ENCODE data around the gene KCNAB1.
"Not testable (repeated sequence)": the region's sequence is repeated elsewhere in the genome, so short reads cannot be mapped to it uniquely, and the experiment has no call there.

KCNAB1 gene

DNA sequence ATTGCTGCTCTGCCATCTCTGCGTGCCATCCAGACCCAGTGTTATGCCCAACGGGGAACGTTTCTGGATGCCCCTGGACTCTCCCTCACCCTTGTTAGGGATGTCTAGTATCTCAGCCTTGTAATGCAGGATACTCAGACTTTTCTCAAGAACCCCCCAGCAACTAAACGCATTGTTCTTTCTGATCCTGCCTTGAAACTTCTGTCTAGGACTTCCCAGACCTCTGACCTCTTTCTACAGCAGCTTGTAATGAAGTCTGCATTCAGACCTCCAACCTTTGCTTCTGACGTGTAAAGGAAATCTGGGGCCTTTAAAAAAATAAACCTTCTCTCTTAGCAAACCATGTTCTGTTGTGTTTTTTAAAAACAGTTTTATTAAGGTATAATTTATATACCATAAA, 139.5 kb downstream of the KCNAB1 start:
- in situ Hi-C loops (cut with HindIII; ENCODE audit: low sequenced_read_pairs) = no loop called here

DNA sequence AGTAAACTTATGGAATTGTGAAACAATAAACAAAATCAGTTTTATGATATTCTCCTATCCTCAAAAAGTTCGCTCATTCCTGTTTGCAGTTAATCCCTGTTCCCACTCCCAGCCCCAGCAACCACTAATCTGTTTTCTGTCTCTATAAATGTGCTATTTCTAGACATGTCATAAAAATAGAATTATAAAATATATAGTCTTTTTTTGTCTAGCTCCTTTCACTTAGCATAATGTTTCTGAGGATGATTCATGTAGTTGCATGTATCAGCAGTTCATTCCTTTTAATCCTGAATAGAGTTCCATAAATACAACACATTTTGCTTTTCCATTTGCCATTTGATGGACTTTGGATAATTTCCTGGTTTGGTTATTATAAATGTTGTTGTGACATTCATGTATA, 140.0 kb downstream of the KCNAB1 start:
- in situ Hi-C loops (cut with HindIII; ENCODE audit: low sequenced_read_pairs) = no loop called here

DNA sequence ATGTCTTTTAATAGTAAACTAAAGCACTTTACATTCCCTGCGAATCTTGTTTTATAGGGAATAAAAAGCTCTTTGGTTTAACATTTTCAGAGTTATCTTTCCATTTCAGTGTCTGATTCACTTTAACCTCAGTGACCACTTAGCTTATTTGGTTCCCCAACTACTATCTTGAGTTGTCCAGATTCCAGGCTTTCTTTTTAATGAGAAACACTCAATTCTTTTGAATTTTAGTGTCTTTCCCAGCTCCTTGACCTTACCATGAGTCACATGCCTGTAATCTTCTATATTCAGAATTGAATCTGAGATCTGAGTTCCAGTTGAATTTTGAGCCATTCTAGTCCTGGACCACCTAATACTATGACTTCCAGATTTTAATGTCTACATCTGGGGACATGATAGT, 144.4 kb downstream of the KCNAB1 start:
- in situ Hi-C loops (cut with HindIII; ENCODE audit: low sequenced_read_pairs) = no loop called here

DNA sequence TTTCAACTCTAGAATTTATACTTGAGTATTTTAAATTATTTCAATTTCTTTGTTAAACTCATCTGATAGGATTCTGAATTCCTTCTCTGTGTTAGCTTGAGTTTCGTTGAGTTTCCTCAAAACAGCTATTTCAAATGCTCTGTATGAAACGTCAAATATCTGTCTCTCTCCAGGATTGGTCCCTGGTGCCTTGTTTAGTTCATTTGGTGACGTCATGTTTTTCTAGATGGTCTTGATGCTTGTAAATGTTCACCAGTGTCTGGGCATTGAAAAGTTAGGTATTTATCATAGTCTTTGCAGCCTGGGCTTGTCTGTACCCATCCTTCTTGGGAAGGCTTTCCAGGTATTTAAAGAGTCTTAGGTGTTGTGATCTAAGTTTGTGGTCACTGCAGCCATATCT, 151.1 kb downstream of the KCNAB1 start:
- in situ Hi-C loops (cut with HindIII; ENCODE audit: low sequenced_read_pairs) = no loop called here

DNA sequence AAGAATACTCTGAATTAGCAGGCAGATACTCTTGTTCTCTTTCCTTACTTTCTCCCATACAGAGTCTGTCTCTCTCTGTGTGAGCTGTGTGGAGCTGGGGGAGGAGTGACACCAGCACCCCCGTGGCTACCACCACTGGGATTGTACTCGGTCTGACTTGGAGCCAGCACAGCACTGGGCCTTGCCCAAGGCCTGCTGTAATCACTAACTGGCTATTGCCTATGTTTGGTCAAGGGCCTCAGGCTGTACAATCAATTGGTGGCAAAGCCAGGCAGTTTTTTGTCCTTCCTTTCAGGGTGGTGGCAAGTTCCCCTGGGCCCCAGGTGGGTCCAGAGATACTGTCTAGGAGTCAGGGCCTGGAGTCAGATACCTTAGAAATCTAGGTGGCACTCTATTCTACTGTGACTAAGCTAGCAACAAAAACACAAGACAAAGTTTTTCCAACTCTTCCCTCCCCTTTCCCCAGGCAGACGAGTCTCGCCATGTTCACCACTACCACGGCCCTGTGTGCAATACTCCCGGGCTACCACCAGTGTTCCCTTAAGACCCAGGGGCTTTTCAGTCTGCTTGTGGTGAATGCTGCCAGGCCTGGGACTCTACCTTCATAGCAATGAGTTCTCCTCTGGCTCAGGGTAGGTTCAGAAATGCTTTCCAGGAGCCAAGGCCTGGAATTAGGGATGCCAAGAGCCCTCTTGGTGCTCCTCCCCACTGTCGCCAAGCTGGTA, 151.8 kb downstream of the KCNAB1 start:
- in situ Hi-C loops (cut with HindIII; ENCODE audit: low sequenced_read_pairs) = no loop called here

DNA sequence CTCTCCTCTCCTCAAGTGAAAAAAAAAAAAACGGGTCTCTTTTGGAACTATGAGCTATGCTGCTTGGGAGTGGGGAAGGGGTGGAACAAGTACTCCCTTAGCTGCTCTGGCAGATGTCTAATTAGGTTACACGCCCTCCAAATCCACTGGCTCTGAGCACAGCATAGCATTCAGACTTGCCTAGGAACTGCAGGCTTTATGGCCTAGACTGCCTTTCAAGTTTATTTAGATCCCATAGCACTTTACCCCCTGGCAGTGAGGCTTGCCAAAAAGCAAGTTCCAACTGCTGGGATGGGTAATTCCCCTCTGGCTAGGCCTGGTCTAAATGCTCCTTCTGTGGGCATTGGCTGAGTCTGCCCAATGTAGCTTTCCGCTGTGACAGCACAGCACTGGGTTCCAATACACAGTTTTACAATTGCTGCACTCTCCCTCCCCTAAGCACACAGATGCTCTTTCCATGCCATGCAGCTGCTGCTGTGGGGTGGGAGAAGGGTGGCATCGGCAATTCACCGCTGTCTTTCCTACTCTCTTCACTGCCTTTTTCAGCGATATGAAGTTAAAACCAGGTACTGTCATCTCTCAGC, 152.8 kb downstream of the KCNAB1 start:
- in situ Hi-C loops (cut with HindIII; ENCODE audit: low sequenced_read_pairs) = no loop called here

DNA sequence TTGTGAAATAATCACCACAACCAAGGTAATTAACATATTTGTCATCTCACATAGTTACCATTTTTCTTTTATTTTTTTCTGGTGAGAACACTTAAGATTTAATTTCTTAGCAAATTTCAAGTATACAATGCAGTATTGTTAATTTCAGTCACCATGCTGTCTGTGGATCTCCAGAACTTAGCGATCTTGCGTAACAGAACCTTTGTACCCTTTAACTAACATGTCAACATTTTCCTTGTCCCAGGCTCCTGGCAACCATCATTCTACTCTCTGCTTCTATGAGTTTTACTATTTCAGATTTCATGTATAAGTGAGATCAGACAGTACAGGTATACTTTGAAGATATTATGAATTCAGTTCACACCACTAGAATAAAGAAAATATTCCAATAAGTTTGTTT, 154.4 kb downstream of the KCNAB1 start:
- in situ Hi-C loops (cut with HindIII; ENCODE audit: low sequenced_read_pairs) = no loop called here

DNA sequence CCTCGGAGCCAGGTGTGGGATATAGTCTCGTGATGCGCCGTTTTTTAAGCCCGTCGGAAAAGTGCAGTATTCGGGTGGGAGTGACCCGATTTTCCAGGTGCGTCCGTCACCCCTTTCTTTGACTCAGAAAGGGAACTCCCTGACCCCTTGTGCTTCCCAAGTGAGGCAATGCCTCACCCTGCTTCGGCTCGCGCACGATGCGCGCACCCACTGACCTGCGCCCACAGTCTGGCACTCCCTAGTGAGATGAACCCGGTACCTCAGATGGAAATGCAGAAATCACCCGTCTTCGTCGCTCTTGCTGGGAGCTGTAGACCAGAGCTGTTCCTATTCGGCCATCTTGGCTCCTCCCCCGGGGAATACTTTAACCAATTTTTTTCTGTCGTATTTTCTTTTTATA, 164.3 kb downstream of the KCNAB1 start:
- in situ Hi-C loops (cut with HindIII; ENCODE audit: low sequenced_read_pairs) = not testable (repeated sequence)

DNA sequence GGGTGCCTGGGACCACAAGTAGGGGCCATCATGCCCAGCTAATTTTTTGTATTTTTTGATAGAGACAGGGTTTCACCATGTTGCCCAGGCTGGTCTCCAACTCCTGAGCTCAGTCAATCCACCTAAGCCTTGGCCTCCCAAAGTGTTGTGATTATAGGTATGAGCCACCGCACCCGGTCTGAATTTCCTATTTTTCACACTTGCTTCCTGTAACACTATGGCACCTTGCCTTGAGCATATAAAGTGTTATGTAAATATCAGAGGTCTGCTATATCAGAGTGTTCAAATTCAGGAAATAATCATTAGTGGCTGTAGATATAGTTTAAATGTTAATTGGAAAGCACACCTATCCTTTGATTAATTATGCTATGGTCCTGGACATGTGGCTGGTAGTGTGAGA, 165.2 kb downstream of the KCNAB1 start:
- in situ Hi-C loops (cut with HindIII; ENCODE audit: low sequenced_read_pairs) = no loop called here

DNA sequence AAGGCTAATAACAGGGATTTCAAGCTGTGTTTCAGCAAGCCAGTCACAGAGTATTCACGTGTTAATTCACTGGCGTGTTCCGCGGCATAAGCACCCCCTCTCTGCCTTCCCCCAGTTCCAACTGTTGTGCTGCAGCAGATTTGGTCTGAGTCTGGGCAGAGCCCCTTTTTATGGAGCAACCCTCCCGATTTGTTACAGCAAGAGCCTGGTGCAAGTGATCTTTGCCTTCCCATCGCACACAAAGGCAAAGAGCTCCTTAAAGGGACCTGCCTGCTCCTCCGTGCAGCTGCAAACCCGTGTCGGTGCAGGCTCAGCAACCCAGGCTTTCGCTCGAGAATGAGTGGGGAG, 170.5 kb downstream of the KCNAB1 start:
- in situ Hi-C loops (cut with HindIII; ENCODE audit: low sequenced_read_pairs) = no loop called here

DNA sequence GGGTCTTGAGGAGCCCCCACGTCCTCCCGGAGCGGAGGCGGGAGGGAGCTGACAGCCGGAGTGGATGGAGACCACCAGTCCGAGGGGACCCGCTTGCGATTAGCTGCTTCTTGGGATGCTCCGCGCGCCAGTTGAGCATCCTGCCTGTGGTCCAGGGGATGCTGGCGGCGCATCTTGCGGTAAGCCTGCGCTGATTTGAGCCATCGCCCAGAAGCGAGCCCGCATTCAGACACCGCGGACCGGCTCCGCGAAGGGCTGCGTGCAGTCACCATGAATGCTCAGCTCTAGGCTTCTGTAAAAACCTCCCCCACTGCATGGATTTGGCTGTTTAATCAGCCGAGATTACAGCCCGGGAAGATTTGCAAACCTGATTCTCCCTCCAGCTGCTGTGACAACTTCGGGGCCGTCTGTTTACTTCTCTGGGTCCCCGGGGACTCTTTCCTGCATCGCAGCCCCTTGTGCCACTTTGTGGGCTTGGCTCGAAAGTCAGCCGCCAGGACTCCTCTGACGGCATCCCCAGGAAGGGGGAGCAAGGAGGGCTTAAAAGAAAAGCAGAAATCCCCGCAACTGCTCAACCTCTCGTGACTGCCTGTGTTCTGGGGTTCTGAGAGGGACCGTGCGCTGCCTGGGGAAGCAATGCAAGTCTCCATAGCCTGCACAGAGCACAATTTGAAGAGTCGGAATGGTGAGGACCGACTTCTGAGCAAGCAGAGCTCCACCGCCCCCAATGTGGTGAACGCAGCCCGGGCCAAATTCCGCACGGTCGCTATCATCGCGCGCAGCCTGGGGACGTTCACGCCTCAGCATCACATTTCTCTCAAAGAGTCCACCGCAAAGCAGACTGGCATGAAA, 171.1 kb downstream of the KCNAB1 start:
- in situ Hi-C loops (cut with HindIII; ENCODE audit: low sequenced_read_pairs) = no loop called here

DNA sequence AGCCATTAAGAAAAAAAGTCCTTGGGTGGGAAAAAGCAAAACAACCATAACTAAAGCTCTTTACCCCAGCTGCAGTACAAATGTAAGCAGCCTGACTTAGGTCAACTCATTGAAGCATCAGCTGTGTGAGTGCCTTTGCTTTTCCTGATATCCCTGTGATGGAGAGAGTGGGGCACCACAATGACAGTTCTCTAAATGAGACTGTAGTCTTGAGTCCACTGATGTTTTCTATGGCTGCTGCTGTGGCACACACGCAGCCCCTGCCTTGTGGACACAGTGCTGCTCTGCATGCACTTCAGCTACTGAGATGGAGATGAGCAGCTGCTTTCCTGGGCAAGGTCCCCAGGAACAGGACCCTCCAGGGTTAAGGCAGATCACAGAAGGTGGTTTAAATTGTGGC, 173.2 kb downstream of the KCNAB1 start:
- in situ Hi-C loops (cut with HindIII; ENCODE audit: low sequenced_read_pairs) = no loop called here

DNA sequence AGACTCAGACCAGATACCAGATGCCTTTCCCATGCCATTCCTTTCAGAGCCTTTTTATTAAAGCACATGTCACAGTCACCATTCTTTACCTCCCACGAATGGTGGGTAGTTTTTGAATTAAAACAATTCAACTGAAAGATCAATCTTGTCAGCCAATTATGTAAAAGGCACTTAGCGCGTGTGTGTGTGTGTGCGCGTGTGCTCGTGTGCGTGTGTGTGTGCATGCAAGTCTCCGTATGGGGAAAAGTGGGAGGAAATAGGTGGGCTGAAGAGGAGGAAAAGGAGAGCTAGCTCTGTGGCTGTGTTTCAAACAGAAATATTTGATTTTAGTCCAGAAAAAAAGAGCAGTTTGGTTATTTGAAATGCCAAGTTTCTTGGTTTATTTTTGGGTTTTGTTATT, 177.2 kb downstream of the KCNAB1 start:
- in situ Hi-C loops (cut with HindIII; ENCODE audit: low sequenced_read_pairs) = no loop called here

DNA sequence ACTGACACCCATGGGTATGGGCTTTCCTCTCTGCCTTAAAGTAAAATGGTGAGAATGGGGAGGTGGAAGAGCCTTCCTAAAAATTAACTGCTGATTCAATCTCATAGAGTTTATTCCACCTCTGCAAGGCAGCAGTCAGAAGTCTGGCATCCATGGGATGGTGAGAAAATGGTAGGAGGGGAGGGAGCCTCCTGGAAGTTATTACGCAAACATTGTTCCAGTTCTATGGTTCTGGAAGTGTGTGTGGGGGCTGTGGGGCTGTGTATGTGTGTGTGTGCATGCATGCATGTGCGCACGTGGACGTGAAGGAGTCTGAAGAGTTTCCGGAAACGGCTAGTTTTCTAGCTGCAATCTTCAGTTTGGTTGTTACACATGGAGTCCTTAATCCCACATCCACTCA, 177.6 kb downstream of the KCNAB1 start:
- in situ Hi-C loops (cut with HindIII; ENCODE audit: low sequenced_read_pairs) = no loop called here

DNA sequence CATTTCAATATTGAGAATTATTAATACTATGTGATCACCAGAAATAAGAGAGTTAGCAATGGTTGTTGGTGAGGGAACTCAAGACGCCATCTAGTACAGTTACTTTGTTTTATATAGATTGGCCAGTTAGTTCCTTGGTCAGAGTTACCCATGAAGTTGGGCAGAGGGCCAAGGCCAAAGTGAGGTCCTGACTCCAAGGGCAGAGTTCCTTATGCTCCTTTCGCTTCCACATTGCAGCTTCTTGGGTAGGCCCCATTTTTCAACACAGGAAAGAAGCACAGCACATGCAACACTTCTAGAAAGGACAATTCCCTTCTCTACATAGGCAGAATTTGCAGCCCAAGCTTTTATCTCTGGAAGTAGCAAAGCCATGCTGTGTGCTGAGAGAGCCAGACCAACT, 178.6 kb downstream of the KCNAB1 start:
- in situ Hi-C loops (cut with HindIII; ENCODE audit: low sequenced_read_pairs) = no loop called here

DNA sequence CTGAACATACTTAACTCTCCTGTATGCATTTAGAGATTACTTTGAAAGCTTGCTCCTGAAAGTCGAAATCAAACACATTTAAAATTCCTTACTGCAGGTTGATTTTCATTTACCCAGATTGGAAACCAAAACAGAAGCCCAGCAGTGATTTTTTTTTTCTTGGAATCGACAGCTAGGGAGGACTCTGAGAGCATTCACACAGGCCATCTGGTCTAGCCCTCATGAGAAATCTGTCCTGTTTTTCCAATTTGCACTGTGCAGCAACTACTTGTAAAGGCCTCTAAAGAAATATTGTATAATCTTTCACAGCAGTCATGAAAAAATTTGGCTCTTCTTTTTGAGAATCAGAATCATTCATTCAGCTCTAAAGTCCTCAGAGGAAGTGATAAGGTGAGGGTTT, 179.2 kb downstream of the KCNAB1 start:
- in situ Hi-C loops (cut with HindIII; ENCODE audit: low sequenced_read_pairs) = no loop called here

DNA sequence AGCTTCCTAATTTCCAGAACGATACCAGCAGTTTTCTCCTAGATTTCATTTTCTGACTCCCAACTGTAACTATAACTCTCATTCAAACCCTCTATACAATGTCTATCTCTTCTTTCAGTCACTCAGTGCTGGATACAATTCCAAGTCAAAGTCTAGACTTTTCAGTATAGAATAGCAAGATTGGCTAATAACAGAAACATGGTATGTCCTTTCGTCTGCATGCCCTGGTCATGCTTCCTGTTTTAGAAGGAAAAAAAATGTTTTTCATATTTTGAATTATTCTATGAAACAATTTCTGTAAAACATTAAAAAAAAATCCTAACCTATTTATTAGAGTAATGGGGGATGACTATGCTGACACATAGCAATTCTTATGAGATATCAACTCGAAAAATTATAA, 180.0 kb downstream of the KCNAB1 start:
- in situ Hi-C loops (cut with HindIII; ENCODE audit: low sequenced_read_pairs) = no loop called here

DNA sequence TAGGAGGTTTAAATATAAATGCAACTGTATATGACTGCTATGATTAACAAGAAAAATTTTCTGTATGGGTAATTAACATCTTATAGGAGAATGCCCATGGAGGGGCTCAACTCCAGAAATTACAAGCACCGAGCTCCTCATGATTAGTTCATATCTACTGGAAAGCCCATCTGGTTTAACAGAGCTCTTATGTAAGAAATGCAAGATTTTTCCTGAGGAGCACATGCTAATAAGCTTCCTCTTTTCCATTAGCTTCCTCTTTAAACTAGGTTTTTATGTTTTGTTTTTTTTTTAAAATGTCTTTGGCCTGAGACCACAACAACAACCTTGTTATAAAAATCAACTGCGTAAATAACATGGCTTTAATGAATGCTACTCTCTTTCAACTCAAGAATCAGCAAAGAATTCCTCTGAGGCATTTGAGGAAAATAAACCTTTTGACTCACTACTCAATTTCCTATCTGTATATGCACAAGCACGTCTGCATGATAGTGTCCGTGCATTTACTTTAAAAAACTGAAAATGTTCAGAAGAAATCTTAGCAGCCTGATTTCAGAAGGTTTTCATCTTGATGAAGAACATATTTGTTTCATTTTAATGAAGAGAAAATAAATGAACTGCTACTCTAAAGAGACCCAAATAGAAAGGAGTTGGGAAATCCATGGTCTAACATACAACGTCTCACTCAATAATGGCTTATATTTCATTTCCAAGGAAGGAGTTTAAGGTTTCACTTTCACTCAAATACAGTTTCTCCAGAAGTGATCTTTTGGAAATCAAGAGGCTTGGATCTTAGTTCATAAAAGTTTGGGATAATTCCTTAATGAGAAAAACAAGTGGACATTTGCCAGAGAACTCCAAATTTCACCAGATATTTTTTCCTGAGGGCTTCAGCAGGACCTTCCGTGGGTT, 180.8 kb downstream of the KCNAB1 start:
- in situ Hi-C loops (cut with HindIII; ENCODE audit: low sequenced_read_pairs) = no loop called here

DNA sequence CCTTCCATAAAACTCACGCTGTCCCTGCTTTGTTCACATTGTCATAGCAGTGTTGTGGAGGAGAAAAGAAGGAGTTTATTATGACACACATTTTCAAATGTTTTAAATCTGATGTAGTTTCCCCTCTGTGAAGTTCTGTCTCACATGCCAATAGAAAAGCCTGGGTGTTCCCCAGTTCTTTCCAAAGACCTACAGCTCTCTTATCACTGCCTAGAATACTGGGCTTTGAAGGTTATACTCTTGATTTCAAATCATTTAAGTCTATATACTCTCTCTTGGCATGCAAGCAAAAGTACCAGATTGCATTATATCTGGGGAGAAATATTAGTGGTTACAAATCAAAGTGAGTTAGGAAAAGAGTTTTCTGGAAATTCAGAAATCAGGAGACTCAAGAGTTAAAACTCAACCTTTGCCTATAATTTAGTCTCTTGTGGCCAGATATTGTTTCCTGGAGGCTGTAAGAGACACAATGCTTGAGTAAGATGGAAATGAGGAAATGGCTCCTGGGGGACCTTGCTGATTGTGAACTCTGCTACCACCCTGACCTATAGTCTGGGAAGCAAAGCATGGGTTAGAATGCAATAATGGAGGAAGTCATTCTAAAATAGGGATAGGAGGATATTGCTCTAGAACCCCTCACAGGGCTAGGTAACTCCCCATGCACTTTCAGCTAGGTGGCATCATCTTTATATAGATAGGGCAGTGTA, 182.8 kb downstream of the KCNAB1 start:
- in situ Hi-C loops (cut with HindIII; ENCODE audit: low sequenced_read_pairs) = no loop called here

DNA sequence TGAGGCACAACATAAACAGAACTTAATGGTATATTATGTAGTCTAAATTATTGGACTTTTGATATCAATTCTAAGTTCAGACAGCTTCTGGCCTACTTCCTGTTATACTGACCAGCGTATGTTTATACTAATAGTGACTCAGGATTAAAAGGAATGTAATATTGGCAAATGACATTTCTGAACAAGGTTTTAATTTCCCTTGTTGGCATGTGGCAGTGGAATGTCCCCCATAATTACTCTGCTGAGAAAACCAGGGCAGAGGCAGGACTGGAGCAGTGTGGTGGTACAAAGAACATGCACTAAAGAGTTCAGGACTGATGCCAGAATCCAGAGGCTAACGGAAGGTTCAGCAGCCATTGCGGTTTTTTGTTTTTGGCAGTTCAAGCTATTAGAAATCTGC, 184.0 kb downstream of the KCNAB1 start:
- in situ Hi-C loops (cut with HindIII; ENCODE audit: low sequenced_read_pairs) = no loop called here

DNA sequence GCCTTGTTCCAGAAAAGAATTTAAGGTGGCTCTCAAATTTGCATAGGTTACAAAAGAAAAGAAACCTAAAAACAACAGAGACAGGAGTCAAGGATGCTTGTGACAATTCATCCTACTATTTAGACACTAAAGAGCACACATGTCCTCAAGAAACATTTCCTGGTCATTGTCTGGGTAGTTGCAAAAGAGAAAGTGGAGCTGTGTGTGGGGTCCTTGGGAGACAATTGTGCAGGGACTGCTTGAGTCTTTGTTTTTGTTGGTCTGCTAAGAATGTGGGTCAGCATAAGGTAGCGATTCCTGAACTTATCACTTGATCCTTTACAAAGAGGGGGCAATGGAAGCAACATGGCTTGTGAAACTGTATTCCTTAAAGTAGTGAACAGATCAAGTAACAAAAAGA, 185.3 kb downstream of the KCNAB1 start:
- in situ Hi-C loops (cut with HindIII; ENCODE audit: low sequenced_read_pairs) = no loop called here
